ENCODE results near the gene ZBTB7A. TPM values are rescaled to one million over a fixed set of nuclear protein-coding genes. Genes with fewer than 3 reads are reported as not detected.

ZBTB7A gene
- total and polyA plus RNA-seq, 10 of the 15 experiments (the other 5 are each of a cell fraction or from before 2014, with no cell fraction given), result 0.26 to 42.4 (median 4.5) TPM

GRCh38 chr19:4109626-4109945 lies 42.9 kb upstream of the ZBTB7A start (continued):
- TF ChIP-seq FOXM1 (IDR thresholded peaks at IDR 0.05; ENCODE audit: low read depth, low read length) (0 out of 2 replicates have a peak, but pooled peaks have one; percentile 4), ZNF384 (IDR thresholded peaks at IDR 0.05; ENCODE audit: borderline replicate concordance, low read depth, low read length) (no peak), MTA3 (IDR thresholded peaks at IDR 0.05; ENCODE audit: borderline replicate concordance, low read length) (0 out of 2 replicates have a peak, but pooled peaks have one; percentile 56)

- H4K20me1 ChIP-seq (ENCODE audit: control insufficient read depth, insufficient read depth), result no peaks in the 10 kb centered on the region
- intact Hi-C loops (cut with micrococcal nuclease; ENCODE audit: unreplicated experiment), result loop anchor here (1.0 kb wide), 1 partner anchor 124 kb away; the partner anchor contains the start of gene EEF2
- H3K27me3 ChIP-seq (replicated peaks in 1 of 2; ENCODE audit: control insufficient read depth in 2 of 2, insufficient read depth in 2 of 2, low read length in 1 of 2), result no peaks in the 10 kb centered on the region
- H3K4me2 ChIP-seq (ENCODE audit: control insufficient read depth, insufficient read depth), result peak overlapping the region; percentile 82
- peaks cover 5% of the 10 kb centered on the region for H3K79me2 ChIP-seq (ENCODE audit: control insufficient read depth, insufficient read depth, low read length)
- POLR2A ChIA-PET, result interaction anchor here (0.6 to 1.8 kb wide), 15 partner anchors 10 to 1484 kb away, joined by 3 to 9 read pairs (median 5); partner anchors contain the start of genes EEF2, MPND and ZBTB7A
- H3K9ac ChIP-seq (ENCODE audit: control insufficient read depth, insufficient read depth, low read length), result peak overlapping the region; percentile 79
- DNase-seq (ENCODE audit: low read depth, low spot score), result peak; percentile 79
- H3K4me1 ChIP-seq (ENCODE audit: control insufficient read depth, insufficient read depth, low read length), result peaks cover 32% of the 10 kb centered on the region
- H2AFZ ChIP-seq (ENCODE audit: control insufficient read depth, low read depth, low read length), result peak overlapping the region; percentile 82
- peak; percentile 94 for ATAC-seq
- H3K36me3 ChIP-seq (ENCODE audit: control insufficient read depth in 2 of 2, insufficient read depth in 2 of 2, low read length in 1 of 2), result peaks cover 24 to 29% of the 10 kb centered on the region in 2 experiments
- CTCF ChIA-PET, result interaction anchor here (0.6 to 1.8 kb wide), 11 partner anchors 10 to 297 kb away, joined by 3 to 16 read pairs (median 4); no protein-coding TSS in a partner anchor
- in situ Hi-C loops (cut with MboI), result no loop called here
- SMC1A ChIA-PET (ENCODE audit: uncharacterized antibody, unreplicated experiment), result interaction anchor here (1.0 to 2.2 kb wide), 11 partner anchors 9 to 346 kb away, joined by 3 to 11 read pairs (median 6); partner anchors contain the start of genes EEF2 and MRPL54
- H3K9me3 ChIP-seq (replicated peaks; ENCODE audit: control insufficient read depth, insufficient read depth, low read length), result no peaks in the 10 kb centered on the region
- no TSS peak for BruUV-seq (replicated peaks)
- RAD21 ChIA-PET (ENCODE audit: unreplicated experiment), result interaction anchor here (0.7 to 2.0 kb wide), 17 partner anchors 11 to 346 kb away, joined by 3 to 15 read pairs (median 5); partner anchors contain the start of genes DAPK3, EEF2, MRPL54 and PIAS4
- H3K27ac ChIP-seq (ENCODE audit: control insufficient read depth, insufficient read depth), result peak overlapping the region; percentile 95
- 0 out of 2 replicates have a peak overlapping the region, but pooled peaks have one; percentile 26 for H3K4me3 ChIP-seq
- WGBS (ENCODE audit: insufficient coverage, insufficient replicate concordance, low lambda C conversion rate, missing lambda C conversion rate), result under 1% methylated on average over 35 of the region's 35 CpGs
- FAIRE-seq, result peak; percentile 97
- TF ChIP-seq HDAC6 (IDR thresholded peaks at IDR 0.05; ENCODE audit: unreplicated experiment), result no peak
- TF ChIP-seq FOXM1 (IDR thresholded peaks at IDR 0.05; ENCODE audit: low read depth, low read length), result peak; percentile 84
- peak; percentile 17; the same call in 1 of the 2 replicates for TF ChIP-seq EED (IDR thresholded peaks at IDR 0.05; ENCODE audit: low read depth)
- TF ChIP-seq ATF7 (IDR thresholded peaks at IDR 0.05; ENCODE audit: low read depth), result peak; percentile 77
- TF ChIP-seq YY1 (IDR thresholded peaks at IDR 0.05; ENCODE audit: low read depth, low read length), result peak; percentile 40; the same call in 1 of the 2 replicates
- peak; percentile 95 to 96 for TF ChIP-seq BHLHE40 (IDR thresholded peaks at IDR 0.05; ENCODE audit: borderline replicate concordance in 1 of 2, low read depth in 2 of 2, low read length in 1 of 2)
- TF ChIP-seq IKZF1 (conservative IDR thresholded peaks at IDR 0.05), result peak; percentile 73
- TF ChIP-seq PAX8 (IDR thresholded peaks at IDR 0.05), result 0 out of 2 replicates have a peak, but pooled peaks have one; percentile 53
- peak; percentile 77 for TF ChIP-seq CREB1 (IDR thresholded peaks at IDR 0.05; ENCODE audit: low read depth)
- TF ChIP-seq MLLT1 (IDR thresholded peaks at IDR 0.05), result peak; percentile 67; the same call in 1 of the 2 replicates
- TF ChIP-seq MYC (IDR thresholded peaks at IDR 0.05; ENCODE audit: insufficient read depth, insufficient read length, insufficient replicate concordance, low read length, severe bottlenecking), result peak; percentile 26
- TF ChIP-seq SRF (IDR thresholded peaks at IDR 0.05; ENCODE audit: low read depth in 2 of 2, low read length in 2 of 2), result no peak
- no peak for TF ChIP-seq JUND (IDR thresholded peaks at IDR 0.05; ENCODE audit: low read depth, low read length)
- 0 out of 2 replicates have a peak, but pooled peaks have one; percentile 1 for TF ChIP-seq NRF1 (conservative IDR thresholded peaks at IDR 0.05; ENCODE audit: low read depth, low read length)
- peak; percentile 17 for TF ChIP-seq RELA (IDR thresholded peaks at IDR 0.05; ENCODE audit: borderline replicate concordance, partially characterized antibody)
- TF ChIP-seq POLR2AphosphoS5 (IDR thresholded peaks at IDR 0.05; ENCODE audit: low read length), result peak; percentile 63
- TF ChIP-seq POU2F2 (IDR thresholded peaks at IDR 0.05; ENCODE audit: borderline replicate concordance, low read depth, low read length), result no peak; the same call in 2 of the 3 replicates
- peak; percentile 80 for TF ChIP-seq MEF2B (IDR thresholded peaks at IDR 0.05; ENCODE audit: partially characterized antibody, poor library complexity, severe bottlenecking)
Observed at GRCh38 chr19:4108767-4109625, 42.3 kb upstream of the ZBTB7A start.

All from GM12878 (cell line).